Measurements from ENCODE around the gene ATG4B.

- no peak for TF ChIP-seq CTCF (IDR thresholded peaks at IDR 0.05; ENCODE audit: extremely low read depth in 1 of 2, insufficient read depth in 1 of 2, low read depth in 1 of 2, low read length in 2 of 2)
- no peak for TF ChIP-seq POLR2AphosphoS5 (IDR thresholded peaks at IDR 0.05; ENCODE audit: insufficient read depth, low read depth, low read length)
- no peak for TF ChIP-seq POLR2A (IDR thresholded peaks at IDR 0.05; ENCODE audit: low read depth, low read length)
- no peak for TF ChIP-seq EZH2 (IDR thresholded peaks at IDR 0.05; ENCODE audit: borderline replicate concordance, low read depth, low read length, severe bottlenecking)
- TF ChIP-seq MAX (IDR thresholded peaks at IDR 0.05; ENCODE audit: insufficient read depth, insufficient read length): no peak
- TF ChIP-seq GATA2 (IDR thresholded peaks at IDR 0.05; ENCODE audit: insufficient read depth, insufficient read length, low read depth, low read length): no peak
Measured at GRCh38 chr2:241632478-241633325, 4.8 kb upstream of the ATG4B start.
